Memory B cell (primary cell): ENCODE data around the gene WDR54.
"Not testable (repeated sequence)": the region's sequence is repeated elsewhere in the genome, so short reads cannot be mapped to it uniquely, and the experiment has no call there.

Experiments
- ATAC-seq: fragments of 150-1000 bp; cut with Tn5 transposase; 2 replicates; pipeline ENCODE4 v1.10.0; 2021; ENCODE audit warnings: low read depth, mild to moderate bottlenecking, moderate library complexity
- DNase-seq, 2 donors: peaks; one replicate each; pipeline ENCODE4 v3.0.0; 2022; ENCODE audit warnings: low spot score in 2 of 2
- H3K27ac Mint-ChIP-seq: one replicate; pipeline ENCODE4 v1.8.0; 2022; ENCODE audit warnings: mild to moderate bottlenecking, moderate library complexity, mixed read lengths
- H3K27me3 Mint-ChIP-seq: one replicate; pipeline ENCODE4 v1.8.0; 2022; ENCODE audit warnings: mixed read lengths
- H3K36me3 Mint-ChIP-seq: one replicate; pipeline ENCODE4 v1.8.0; 2022; ENCODE audit warnings: mild to moderate bottlenecking, mixed read lengths
- H3K4me1 Mint-ChIP-seq: one replicate; pipeline ENCODE4 v1.8.0; 2022; ENCODE audit warnings: mixed read lengths
- H3K4me3 Mint-ChIP-seq: one replicate; pipeline ENCODE4 v1.8.0; 2022; ENCODE audit warnings: mild to moderate bottlenecking, moderate library complexity, mixed read lengths
- H3K9me3 Mint-ChIP-seq: one replicate; pipeline ENCODE4 v1.8.0; 2022; ENCODE audit warnings: mixed read lengths

Gene WDR54

DNA sequence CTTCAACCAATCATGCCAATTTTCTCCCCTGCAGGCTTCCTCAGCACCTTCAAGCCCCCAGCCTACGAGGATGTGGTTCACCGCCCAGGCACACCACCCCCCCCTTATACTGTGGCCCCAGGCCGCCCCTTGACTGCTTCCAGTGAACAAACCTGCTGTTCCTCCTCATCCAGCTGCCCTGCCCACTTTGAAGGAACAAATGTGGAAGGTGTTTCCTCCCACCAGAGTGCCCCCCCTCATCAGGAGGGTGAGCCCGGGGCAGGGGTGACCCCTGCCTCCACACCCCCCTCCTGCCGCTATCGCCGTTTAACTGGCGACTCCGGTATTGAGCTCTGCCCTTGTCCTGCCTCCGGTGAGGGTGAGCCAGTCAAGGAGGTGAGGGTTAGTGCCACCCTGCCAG, 38.7 kb downstream of the WDR54 start:
- Mint-ChIP-seq H3K36me3 (peaks cover 11% of the 10 kb centered on the region), H3K4me1 (peaks cover 42% of the 10 kb centered on the region), H3K4me3 (peak overlapping the region; percentile 21)
- not testable (repeated sequence) for DNase-seq, H3K27me3 Mint-ChIP-seq, H3K27ac Mint-ChIP-seq, H3K9me3 Mint-ChIP-seq, ATAC-seq

- H3K9me3 Mint-ChIP-seq = no peaks in the 10 kb centered on the region
- ATAC-seq (no peak), DNase-seq (no peak)
- H3K27me3 Mint-ChIP-seq = no peaks in the 10 kb centered on the region
- no peak overlapping the region for H3K27ac Mint-ChIP-seq
- peaks cover 9% of the 10 kb centered on the region for H3K36me3 Mint-ChIP-seq
- peaks cover 37% of the 10 kb centered on the region for H3K4me1 Mint-ChIP-seq
- no peak overlapping the region for H3K4me3 Mint-ChIP-seq
These were observed 39.9 kb downstream of the WDR54 start for GRCh38 chr2:74461187-74462053.

GRCh38 chr2:74462054-74462785, 40.7 kb downstream of the WDR54 start:
- H3K4me1 Mint-ChIP-seq = peaks cover 29% of the 10 kb centered on the region
- no peaks in the 10 kb centered on the region for H3K27me3 Mint-ChIP-seq
- ATAC-seq (no peak), DNase-seq (no peak)
- H3K36me3 Mint-ChIP-seq = peaks cover 6% of the 10 kb centered on the region
- peak overlapping the region; percentile 24 for H3K27ac Mint-ChIP-seq
- no peaks in the 10 kb centered on the region for H3K9me3 Mint-ChIP-seq
- H3K4me3 Mint-ChIP-seq = no peak overlapping the region

DNA sequence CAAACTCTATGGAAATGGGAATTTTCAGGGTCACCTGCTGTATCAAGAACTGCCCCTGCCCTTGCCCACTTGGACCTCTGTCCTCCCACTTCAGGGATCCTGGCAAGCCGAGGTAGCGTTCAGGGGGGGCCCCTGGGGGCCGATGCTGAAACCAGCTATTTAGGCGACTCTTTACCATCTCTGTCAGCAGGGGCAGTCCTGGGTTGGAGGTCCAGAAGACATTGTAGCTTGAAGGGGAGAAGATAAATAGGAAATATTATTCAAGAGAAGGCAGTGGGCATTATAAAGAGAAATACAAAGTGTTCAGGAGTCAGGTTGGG, 41.2 kb downstream of the WDR54 start:
- Mint-ChIP-seq H3K4me1 (peaks cover 28% of the 10 kb centered on the region), H3K4me3 (no peak overlapping the region), H3K27me3 (no peaks in the 10 kb centered on the region), H3K9me3 (no peaks in the 10 kb centered on the region), H3K27ac (peak overlapping the region; percentile 24), H3K36me3 (peaks cover 6% of the 10 kb centered on the region)
- ATAC-seq = no peak
- no peak for DNase-seq

- DNase-seq = no peak
- Mint-ChIP-seq H3K36me3 (peaks cover 6% of the 10 kb centered on the region), H3K27me3 (no peaks in the 10 kb centered on the region), H3K4me3 (peak overlapping the region; percentile 98), H3K4me1 (peaks cover 23% of the 10 kb centered on the region), H3K9me3 (no peaks in the 10 kb centered on the region), H3K27ac (peak overlapping the region; percentile 97)
- ATAC-seq = no peak
These were observed 42.9 kb downstream of the WDR54 start for GRCh38 chr2:74464406-74464805.

GRCh38 chr2:74470742-74471141, 49.2 kb downstream of the WDR54 start:
- peaks cover 13% of the 10 kb centered on the region for H3K4me1 Mint-ChIP-seq
- not testable (repeated sequence) for H3K9me3 Mint-ChIP-seq, H3K36me3 Mint-ChIP-seq, ATAC-seq, DNase-seq, H3K27me3 Mint-ChIP-seq
- peak overlapping the region; percentile 1 for H3K27ac Mint-ChIP-seq
- H3K4me3 Mint-ChIP-seq = peak overlapping the region; percentile 24

DNA sequence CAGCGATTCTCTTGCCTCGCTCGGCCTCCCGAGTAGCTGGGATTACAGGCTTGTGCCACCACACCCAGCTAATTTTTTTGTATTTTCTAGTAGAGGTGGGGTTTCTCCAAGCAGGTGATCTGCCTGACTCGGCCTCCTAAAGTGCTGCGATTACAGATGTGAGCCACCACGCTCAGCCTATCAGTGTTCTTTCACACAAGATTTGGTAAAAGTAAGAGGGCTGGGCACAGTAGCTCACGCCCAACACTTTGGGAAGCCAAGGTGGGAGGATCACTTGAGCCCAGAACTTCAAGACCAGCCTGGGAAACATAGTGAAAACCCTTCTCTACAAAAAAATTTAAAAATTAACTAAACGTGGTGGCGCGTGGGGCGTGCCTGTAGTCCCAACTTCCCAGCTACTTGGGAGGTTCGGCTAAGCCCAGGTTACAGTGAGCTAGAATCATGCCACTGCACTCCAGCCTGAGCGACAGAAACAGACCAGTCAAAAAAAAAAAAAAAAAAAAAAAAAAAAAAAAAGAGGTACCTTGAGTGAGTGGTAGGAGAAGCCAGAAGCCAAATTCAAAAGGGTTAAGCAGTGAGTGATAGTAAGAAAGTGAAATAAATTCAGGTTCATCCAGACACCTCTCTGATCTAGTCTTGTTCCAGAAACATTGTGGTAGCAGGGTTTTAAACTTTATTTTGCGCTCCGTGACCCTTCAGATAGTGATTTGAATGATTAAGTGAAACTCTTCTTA, 50.0 kb downstream of the WDR54 start:
- Mint-ChIP-seq H3K9me3 (no peaks in the 10 kb centered on the region), H3K27me3 (no peaks in the 10 kb centered on the region), H3K4me1 (peaks cover 13% of the 10 kb centered on the region), H3K4me3 (peak overlapping the region; percentile 96), H3K36me3 (peaks cover 6% of the 10 kb centered on the region), H3K27ac (peak overlapping the region; percentile 97)
- DNase-seq (no peak), ATAC-seq (no peak)

DNA sequence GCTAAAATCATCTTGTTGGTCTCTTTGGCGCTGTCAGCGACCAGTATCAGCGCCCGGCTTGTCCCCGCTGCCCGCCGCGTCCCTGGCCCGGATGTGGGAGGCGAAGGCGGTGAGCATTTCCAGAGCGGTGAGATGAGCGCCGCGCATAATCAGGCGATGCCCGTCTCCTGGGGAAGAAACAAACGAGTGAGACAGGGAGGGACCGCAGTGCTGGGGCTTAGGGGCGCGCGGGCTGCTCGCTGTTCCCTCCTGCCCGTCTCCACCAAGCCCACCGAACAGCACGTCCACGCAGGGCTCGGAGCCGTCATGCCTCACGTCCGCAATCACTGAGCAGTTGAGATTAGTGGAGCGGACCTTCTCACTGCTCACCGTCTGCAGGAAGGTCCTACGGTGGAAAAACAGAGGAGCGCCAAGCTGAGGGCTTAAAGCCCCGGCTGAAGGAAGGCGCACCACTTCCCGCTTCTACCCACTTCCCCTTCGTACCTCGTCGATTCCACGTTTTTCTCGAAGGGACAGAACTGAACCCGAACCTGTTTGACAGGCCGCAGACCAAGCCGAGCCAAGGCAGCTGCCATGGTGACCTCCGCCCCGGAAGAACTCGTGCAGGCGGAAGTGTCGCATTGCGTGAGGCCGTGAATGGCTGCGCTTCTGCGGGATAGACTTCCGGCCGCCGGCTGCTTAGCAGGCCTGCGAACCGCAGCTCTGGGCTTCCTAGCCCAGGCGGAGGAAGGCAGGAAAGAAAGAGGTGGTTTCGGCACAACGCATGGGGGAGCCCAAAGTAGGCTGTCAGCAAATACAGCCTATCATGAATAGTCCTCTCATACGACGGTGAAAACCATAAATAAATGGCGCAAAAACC, 50.8 kb downstream of the WDR54 start, which contains the start of gene MRPL53:
Gene MRPL53 (minus strand): TSS at position 595 of the 859 bp plus-strand sequence. CDS start 20 bp downstream, at position 575.
- Mint-ChIP-seq H3K4me3 (peak within 1 kb of the TSS; percentile 96), H3K27me3 (no peaks in the 10 kb centered on the region), H3K4me1 (peaks cover 13% of the 10 kb centered on the region), H3K9me3 (no peaks in the 10 kb centered on the region), H3K36me3 (peaks cover 7% of the 10 kb centered on the region), H3K27ac (peak within 1 kb of the TSS; percentile 97)
- ATAC-seq = peak; percentile 96
- peak; percentile 95 to 98 for DNase-seq

- no peak for ATAC-seq
- H3K9me3 Mint-ChIP-seq = no peaks in the 10 kb centered on the region
- peaks cover 10% of the 10 kb centered on the region for H3K36me3 Mint-ChIP-seq
- no peak for DNase-seq
- H3K27me3 Mint-ChIP-seq = no peaks in the 10 kb centered on the region
- peak overlapping the region; percentile 97 for H3K27ac Mint-ChIP-seq
- peaks cover 15% of the 10 kb centered on the region for H3K4me1 Mint-ChIP-seq
- peak overlapping the region; percentile 96 for H3K4me3 Mint-ChIP-seq
These were observed 51.4 kb downstream of the WDR54 start for GRCh38 chr2:74472945-74473258.

GRCh38 chr2:74474481-74474880, 53.0 kb downstream of the WDR54 start:
- H3K36me3 Mint-ChIP-seq = peaks cover 10% of the 10 kb centered on the region
- H3K4me3 Mint-ChIP-seq = no peak overlapping the region
- no peak overlapping the region for H3K27ac Mint-ChIP-seq
- DNase-seq = no peak
- peaks cover 18% of the 10 kb centered on the region for H3K4me1 Mint-ChIP-seq
- ATAC-seq = no peak
- no peaks in the 10 kb centered on the region for H3K9me3 Mint-ChIP-seq
- H3K27me3 Mint-ChIP-seq = no peaks in the 10 kb centered on the region

DNA sequence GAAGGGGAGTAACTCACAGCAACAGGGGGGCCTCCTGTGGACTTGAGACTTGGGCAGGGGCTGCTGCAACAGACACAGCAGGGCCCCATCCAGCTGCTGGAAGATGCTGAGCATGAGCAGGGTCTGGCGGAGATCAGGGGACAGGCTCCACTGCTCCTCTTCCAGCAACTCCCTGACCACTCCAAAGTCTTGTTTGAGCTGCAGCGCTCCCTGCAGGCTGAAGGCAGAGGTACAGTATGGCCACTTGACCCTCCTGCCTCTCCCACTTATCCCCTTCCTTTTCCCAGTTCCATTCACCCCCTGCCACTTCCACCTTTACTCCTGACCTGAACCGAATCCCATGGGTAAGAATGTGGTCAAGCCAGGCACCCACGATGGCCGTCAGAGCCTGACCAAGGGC, 53.4 kb downstream of the WDR54 start:
- H3K36me3 Mint-ChIP-seq = peaks cover 10% of the 10 kb centered on the region
- no peak overlapping the region for H3K27ac Mint-ChIP-seq
- ATAC-seq = no peak

More for the DNA sequence above, 53.4 kb downstream of the WDR54 start:
- DNase-seq = no peak
- no peaks in the 10 kb centered on the region for H3K27me3 Mint-ChIP-seq
- H3K4me1 Mint-ChIP-seq = peaks cover 18% of the 10 kb centered on the region
- H3K4me3 Mint-ChIP-seq = no peak overlapping the region
- H3K9me3 Mint-ChIP-seq = no peaks in the 10 kb centered on the region
